GM18499 (cell line): ENCODE data around the gene LMF2.
"Not testable (repeated sequence)": the region's sequence is repeated elsewhere in the genome, so short reads cannot be mapped to it uniquely, and the experiment has no call there.

Experiments used
- ATAC-seq: cut with Tn5 transposase; IDR thresholded peaks from one replicate; pipeline ENCODE4 v1.9.1; 2021; ENCODE audit warnings: moderate number of reproducible peaks; ENCODE audit not compliant: insufficient read depth, unreplicated experiment

The LMF2 gene

GRCh38 chr22:50507421-50507990 is at the start of gene LMF2:
TSS of gene LMF2 (minus strand) at chr22:50507702. CDS start at chr22:50507675, 27 bp downstream.
- no peak for ATAC-seq

- no peak for ATAC-seq
Measured at GRCh38 chr22:50556703-50557102, 49.2 kb upstream of the LMF2 start.

DNA sequence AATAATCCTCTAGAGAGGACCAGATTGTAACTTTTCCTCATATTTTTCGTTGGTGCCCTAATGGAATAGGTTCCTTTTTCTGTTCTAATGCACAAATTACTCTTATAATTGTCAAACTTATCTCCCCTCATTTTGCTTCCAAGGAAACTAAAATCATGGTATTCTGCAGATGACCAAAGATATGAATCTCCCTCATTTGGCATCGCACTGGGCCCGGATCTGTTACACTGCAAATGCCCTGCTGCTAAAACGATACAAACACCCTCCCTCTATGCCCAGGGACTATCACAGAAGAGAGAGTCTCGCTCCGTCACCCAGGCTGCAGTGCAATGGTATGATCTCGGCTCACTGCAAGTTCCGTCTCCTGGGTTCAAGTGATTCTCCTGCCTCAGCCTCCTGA is 45.8 kb upstream of the LMF2 start:
- no peak for ATAC-seq

DNA sequence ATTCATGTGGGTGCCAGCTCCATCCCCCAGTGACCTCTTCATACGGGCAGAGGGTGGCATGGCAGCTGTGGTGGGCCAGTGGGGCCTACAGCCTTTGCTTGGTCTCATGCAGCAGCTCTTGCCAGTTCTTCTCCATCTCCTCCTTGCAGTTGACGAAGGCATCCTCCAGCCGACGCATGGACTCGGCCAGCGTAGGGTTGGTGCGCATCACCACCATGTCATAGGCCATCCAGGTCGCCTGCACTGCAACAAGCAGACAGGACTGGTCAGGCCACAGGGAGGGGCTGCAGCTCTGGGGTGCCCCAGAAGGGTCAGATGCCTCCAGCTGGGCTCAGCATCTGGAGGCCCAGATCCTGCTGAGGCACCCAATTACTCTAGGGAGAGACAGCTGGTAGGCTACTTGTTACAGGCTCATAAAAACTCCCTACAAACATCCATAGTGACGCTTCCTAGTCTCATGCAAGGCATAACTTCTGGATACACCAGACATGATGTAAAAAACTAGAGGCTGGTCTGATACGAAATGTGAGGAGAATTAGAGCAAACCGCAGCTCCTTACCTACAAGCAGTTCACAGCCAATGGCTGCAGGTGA is 43.8 kb upstream of the LMF2 start:
- ATAC-seq = no peak

DNA sequence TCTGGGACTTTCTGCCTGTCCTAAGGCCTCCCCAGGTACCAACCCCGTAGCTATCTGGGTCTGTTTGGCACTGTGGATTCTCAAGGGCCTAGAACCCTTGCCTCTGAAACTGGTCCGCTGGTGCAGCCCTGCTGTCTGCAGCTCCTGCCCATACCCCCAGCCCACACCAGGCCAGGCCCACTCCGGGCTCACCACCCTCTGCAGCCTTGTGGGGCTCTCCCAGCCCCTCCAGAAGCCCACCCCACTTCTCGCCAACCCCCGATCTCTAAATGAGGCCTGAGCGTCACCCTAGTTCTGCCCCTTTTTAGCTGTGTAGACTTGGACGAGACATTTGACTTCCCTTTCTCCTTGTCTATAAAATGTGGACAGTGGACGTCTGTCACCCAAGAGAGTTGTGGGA is 42.9 kb upstream of the LMF2 start:
- ATAC-seq = no peak

DNA sequence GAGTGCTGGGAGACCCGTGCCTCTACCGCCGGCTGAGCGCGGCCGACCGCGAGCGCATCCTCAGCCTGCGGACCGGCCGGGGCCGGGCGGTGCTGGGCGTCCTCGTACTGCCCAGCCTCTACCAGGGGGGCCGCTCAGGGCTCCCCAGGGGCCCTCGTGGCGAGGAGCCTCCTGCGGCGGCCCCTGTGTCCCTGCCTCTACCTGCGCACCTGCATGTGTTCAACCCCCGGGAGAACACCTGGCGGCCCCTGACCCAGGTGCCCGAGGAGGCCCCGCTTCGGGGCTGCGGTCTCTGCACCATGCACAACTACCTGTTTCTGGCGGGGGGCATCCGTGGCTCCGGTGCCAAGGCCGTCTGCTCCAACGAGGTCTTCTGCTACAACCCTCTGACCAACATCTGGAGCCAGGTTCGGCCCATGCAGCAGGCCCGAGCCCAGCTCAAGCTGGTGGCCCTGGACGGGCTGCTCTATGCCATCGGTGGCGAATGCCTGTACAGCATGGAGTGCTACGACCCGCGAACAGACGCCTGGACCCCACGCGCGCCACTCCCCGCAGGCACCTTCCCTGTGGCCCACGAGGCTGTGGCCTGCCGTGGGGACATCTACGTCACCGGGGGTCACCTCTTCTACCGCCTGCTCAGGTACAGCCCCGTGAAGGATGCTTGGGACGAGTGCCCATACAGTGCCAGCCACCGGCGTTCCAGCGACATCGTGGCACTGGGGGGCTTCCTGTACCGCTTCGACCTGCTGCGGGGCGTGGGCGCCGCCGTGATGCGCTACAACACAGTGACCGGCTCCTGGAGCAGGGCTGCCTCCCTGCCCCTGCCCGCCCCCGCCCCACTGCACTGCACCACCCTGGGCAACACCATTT is 41.7 kb upstream of the LMF2 start:
- no peak for ATAC-seq

- no peak for ATAC-seq
Measured at GRCh38 chr22:50548040-50548920, 40.8 kb upstream of the LMF2 start.

GRCh38 chr22:50547263-50547985 is 39.9 kb upstream of the LMF2 start:
- no peak for ATAC-seq

DNA sequence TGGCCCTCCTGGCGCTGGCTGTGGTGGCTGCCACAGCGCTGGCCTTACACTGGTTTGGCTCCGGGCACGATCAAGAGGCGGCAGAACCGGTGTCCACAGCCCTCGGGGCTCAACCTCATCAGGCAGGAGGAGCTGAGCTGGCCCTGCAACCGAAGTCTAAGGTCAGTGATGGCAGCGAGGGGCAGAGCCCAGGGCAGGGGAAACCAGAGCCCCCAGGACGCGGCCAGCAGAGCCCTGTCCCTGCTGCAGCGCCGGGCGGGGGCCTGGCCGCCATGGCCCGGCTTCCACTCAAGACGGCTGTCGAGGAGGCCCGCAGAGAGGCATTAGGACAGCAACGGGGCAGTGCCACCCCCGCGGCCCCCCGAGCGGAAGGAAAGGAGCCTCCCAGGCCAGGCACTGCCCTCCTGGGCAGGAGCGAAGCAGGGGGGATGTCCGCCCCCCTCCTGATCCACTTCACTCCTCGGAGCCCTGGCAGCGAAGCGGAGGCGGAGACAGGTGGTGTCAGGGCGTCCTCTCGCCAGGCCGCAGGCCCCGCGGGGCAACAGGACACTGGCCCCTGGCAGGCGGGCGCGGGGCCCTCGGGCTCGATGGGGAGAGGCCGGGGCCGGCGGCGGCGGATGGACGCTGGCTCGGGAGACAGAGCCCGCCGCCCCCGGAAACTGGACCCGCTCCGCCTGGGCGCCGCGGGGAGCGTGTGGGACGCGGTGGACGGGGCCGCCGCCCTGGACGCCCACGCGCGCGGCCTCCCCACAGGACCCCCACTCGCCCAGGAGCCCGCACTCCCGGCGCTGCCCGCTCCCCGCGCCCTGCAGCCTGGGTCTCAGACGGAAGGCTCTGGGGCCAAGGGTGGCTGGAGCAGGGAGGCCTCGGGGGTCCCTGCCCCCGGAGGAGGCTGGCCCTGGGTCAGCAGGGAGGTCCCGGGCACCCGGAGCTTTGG is 39.1 kb upstream of the LMF2 start:
- no peak for ATAC-seq

GRCh38 chr22:50545522-50546325 is 38.2 kb upstream of the LMF2 start, which contains the start of gene KLHDC7B:
TSS of gene KLHDC7B (plus strand) at chr22:50545899. CDS start at chr22:50546244, 345 bp downstream.
- ATAC-seq = no peak

GRCh38 chr22:50544746-50545253 is 37.3 kb upstream of the LMF2 start:
- ATAC-seq = no peak

DNA sequence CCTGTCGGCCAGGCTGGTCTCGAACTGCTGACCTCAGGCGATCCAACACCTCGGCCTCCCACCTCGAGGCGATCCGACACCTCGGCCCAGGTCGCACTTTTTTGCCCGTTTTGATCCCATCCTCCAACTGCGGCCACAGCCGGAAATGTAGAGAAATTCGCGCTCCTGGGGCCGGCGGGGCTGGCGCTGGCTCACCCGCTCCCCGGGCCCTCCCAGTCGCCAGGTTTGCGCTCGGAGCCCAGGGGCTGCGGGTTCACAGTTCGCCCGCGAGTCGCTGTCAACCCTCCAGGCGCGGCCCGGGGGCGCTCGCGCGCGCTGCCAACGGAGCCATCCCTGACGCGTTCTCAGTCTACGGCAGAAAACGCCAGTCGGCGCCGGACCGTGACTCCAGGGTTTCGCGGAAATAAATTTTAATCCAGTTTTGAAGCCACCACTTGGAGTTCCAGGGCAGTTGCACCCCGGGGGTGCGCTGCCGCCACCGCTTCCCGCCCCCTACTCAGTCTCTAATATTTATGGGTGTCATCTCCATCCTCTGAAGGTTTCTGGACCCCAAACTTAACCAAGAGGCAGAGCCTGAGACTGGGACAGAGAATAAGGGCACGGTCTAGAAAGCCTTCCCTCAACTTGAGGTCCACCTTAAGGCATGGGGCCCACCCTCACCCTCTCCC is 36.7 kb upstream of the LMF2 start:
- no peak for ATAC-seq

DNA sequence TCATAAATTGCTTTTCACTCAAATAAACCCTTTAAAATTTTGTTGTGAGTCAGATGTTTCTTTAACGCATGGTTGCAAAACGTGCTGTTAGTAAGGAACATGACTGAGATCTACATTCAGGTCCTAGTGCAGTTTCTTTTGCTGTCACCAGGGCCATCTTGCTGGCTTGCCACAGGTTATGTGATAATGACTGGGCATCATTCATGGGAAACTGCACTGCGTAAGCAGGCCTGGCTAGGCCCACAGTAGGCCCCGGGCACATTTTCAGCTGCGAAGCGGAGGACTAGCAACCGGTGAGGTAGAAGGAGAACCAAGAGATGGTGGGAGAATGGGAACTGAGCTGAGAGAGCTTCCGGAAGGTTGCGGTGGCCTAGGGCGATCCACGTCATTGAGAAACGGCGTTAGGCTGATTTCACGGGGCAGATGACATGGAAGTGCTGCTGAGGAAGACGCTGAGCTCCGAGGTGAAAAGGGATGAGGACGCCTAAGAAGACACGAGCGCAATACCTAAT is 35.0 kb upstream of the LMF2 start:
- ATAC-seq = no peak

DNA sequence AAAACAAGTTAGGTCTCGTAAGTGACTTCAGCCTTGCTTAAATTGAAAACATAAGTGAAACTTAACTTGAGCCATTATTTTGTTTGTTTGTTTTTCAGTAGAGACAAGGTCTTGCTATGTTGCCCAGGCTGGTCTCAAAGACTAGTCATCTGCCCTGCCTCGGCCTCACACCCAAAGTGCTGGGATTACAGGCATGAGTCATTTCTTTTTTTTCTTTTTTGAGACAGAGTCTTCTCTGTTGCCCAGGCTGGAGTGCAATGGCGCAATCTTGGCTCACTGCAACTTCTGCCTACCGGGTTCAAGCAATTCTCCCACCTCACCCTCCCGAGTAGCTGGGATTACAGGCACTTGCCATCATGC is 34.1 kb upstream of the LMF2 start:
- not testable (repeated sequence) for ATAC-seq

- ATAC-seq = no peak
Measured at GRCh38 chr22:50540381-50540780, 32.9 kb upstream of the LMF2 start.

DNA sequence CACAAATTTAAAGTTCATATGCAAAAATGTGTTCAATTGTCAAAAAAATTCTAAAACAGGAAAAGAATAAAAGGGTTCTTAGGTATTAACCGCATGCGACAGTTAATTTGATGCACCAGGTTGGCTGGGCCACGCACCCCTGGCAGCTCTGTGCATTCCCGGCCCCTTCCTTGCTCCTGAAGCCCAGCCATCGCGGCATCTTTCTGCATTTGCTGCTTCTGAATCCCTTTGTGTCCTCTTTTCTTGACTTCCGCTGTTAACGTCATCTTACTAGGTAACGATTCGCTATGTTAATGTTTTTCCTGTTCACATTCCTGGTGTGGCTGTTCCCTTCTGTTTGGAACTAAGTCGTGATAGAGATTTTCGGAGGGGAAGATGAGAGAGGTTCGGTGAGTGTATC is 30.3 kb upstream of the LMF2 start:
- ATAC-seq = no peak

DNA sequence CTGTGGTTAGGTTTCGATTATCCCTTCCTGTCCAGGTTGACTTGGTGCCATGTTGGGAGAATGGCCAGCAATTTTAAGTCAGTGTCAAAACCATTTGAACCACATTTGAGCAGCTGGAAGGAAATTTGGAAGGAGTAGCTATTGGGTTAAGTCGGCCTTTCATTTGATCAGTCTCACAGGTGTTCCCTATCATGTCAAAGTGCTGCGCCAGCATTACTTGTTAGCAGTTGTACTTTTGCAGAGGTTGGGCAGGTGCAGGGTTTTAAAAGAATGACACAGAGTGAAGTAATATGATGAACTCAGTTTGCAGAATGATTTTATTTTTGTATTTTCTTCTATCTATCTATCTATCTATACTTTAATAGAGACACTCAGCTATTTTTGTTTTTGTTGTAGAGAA is 28.7 kb upstream of the LMF2 start:
- ATAC-seq = no peak
